ENCODE measurements around the gene ING5.

DNA sequence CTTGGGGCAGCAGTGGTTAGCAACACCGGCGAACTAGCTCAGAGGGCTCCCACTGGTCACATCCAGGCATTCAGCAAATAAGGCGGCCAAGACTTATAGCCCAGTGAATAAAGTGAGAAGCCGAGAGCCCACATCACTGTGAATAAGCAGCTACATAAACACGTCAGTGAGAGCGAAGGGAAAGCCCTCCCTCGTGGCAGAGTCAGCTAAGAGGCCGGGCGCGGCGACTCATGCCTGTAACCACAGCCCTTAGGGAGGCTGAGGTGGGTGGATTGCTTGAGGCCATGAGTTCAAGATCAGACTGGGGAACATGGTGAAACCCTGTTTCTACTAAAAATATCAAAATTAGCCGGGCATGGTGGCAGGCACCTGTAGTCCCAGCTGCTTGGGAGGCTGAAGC, 37.8 kb downstream of the ING5 start:
- TF ChIP-seq, protein P1, sequence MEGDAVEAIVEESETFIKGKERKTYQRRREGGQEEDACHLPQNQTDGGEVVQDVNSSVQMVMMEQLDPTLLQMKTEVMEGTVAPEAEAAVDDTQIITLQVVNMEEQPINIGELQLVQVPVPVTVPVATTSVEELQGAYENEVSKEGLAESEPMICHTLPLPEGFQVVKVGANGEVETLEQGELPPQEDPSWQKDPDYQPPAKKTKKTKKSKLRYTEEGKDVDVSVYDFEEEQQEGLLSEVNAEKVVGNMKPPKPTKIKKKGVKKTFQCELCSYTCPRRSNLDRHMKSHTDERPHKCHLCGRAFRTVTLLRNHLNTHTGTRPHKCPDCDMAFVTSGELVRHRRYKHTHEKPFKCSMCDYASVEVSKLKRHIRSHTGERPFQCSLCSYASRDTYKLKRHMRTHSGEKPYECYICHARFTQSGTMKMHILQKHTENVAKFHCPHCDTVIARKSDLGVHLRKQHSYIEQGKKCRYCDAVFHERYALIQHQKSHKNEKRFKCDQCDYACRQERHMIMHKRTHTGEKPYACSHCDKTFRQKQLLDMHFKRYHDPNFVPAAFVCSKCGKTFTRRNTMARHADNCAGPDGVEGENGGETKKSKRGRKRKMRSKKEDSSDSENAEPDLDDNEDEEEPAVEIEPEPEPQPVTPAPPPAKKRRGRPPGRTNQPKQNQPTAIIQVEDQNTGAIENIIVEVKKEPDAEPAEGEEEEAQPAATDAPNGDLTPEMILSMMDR (IDR thresholded peaks at IDR 0.05; ENCODE audit: extremely low read depth in 1 of 2, insufficient read depth in 1 of 2, low read depth in 1 of 2, low read length in 2 of 2), result no peak
- TF ChIP-seq POLR2A (IDR thresholded peaks at IDR 0.05; ENCODE audit: low read depth, low read length) (no peak), JUN (IDR thresholded peaks at IDR 0.05; ENCODE audit: borderline replicate concordance, insufficient read depth, insufficient read length, low read depth) (no peak), POLR2AphosphoS5 (IDR thresholded peaks at IDR 0.05; ENCODE audit: insufficient read depth, low read depth, low read length) (no peak)
- TF ChIP-seq, protein P2, sequence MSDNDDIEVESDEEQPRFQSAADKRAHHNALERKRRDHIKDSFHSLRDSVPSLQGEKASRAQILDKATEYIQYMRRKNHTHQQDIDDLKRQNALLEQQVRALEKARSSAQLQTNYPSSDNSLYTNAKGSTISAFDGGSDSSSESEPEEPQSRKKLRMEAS (IDR thresholded peaks at IDR 0.05; ENCODE audit: insufficient read depth, insufficient read length), result no peak

Data from endothelial cell of umbilical vein (primary cell).